Hematopoietic multipotent progenitor cell treated with erythropoietin and hydrocortisone succinate and interleukin-3 and kit ligand, for 8 days (in vitro differentiated cells): ENCODE measurements around the gene RPAIN.
"Not testable (repeated sequence)": the region's sequence is repeated elsewhere in the genome, so short reads cannot be mapped to it uniquely, and the experiment has no call there.

Experiments
- DNase-seq: peaks from one replicate; pipeline ENCODE4 v3.0.0-alpha.2; 2015

The RPAIN gene

GRCh38 chr17:5430413-5430999 is 10.5 kb downstream of the RPAIN start:
- DNase-seq, result no peak

GRCh38 chr17:5431234-5431633 is 11.3 kb downstream of the RPAIN start:
- DNase-seq, result not testable (repeated sequence)

GRCh38 chr17:5431949-5432556 is 12.1 kb downstream of the RPAIN start:
- DNase-seq, result no peak

- DNase-seq, result peak; percentile 33
Measured at GRCh38 chr17:5434984-5435383, 15.0 kb downstream of the RPAIN start.

- peak; percentile 30 for DNase-seq
Measured at GRCh38 chr17:5435781-5436315, 15.9 kb downstream of the RPAIN start.

GRCh38 chr17:5437721-5438317 is 17.8 kb downstream of the RPAIN start:
- no peak for DNase-seq

GRCh38 chr17:5438716-5439445 is 18.9 kb downstream of the RPAIN start, which contains the start of gene C1QBP:
Gene C1QBP (minus strand): TSS chr17:5439155. CDS start chr17:5439073, 82 bp downstream.
- DNase-seq, result peak; percentile 93

- DNase-seq, result no peak
Measured at GRCh38 chr17:5439446-5439764, 19.4 kb downstream of the RPAIN start.

- DNase-seq, result no peak
Measured at GRCh38 chr17:5443728-5444127, 23.7 kb downstream of the RPAIN start.

- no peak for DNase-seq
Measured at GRCh38 chr17:5444209-5444608, 24.2 kb downstream of the RPAIN start.

GRCh38 chr17:5446786-5447185 is 26.8 kb downstream of the RPAIN start:
- no peak for DNase-seq

GRCh38 chr17:5464717-5465507 is 44.9 kb downstream of the RPAIN start:
- DNase-seq, result no peak

- DNase-seq, result no peak
Measured at GRCh38 chr17:5466295-5466694, 46.3 kb downstream of the RPAIN start.

GRCh38 chr17:5467416-5467815 is 47.4 kb downstream of the RPAIN start:
- DNase-seq, result no peak

- peak; percentile 23 for DNase-seq
Measured at GRCh38 chr17:5468075-5468473, 48.1 kb downstream of the RPAIN start.

GRCh38 chr17:5472511-5472910 is 52.5 kb downstream of the RPAIN start:
- DNase-seq, result no peak

GRCh38 chr17:5473906-5474305 is 53.9 kb downstream of the RPAIN start:
- DNase-seq, result no peak

GRCh38 chr17:5478992-5479391 is 59.0 kb downstream of the RPAIN start:
- no peak for DNase-seq

- DNase-seq, result no peak
Measured at GRCh38 chr17:5480962-5481361, 61.0 kb downstream of the RPAIN start.

GRCh38 chr17:5481451-5481850 is 61.5 kb downstream of the RPAIN start:
- no peak for DNase-seq
